Fibroblast of skin of back (primary cell): ENCODE measurements around the gene LRRC72.
"Not testable (repeated sequence)": the region's sequence is repeated elsewhere in the genome, so short reads cannot be mapped to it uniquely, and the experiment has no call there.

ENCODE experiments used
- DNase-seq: peaks from one replicate; pipeline ENCODE4 v3.0.0-alpha.2; 2013

Gene LRRC72

DNA sequence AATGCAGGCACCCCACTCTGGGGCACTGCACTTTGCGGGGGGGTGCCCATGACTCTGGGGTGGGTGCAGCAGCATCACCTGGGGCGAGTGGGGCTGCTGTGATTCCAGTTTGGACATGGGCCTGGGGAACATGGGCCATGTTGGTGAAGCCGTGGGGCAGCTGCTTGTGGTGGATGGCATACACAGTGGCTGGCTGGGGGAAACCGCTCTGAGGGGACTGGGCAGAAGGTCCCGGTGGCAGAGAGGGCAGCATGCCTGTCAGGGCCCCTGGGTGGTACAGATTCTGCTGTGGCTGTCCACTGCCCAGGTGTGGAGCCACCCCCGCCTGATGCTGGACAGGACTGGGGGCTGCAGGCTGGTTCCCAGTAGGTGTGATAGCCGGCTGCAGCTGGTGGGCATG lies 57.2 kb downstream of the LRRC72 start:
- DNase-seq, result no peak

DNA sequence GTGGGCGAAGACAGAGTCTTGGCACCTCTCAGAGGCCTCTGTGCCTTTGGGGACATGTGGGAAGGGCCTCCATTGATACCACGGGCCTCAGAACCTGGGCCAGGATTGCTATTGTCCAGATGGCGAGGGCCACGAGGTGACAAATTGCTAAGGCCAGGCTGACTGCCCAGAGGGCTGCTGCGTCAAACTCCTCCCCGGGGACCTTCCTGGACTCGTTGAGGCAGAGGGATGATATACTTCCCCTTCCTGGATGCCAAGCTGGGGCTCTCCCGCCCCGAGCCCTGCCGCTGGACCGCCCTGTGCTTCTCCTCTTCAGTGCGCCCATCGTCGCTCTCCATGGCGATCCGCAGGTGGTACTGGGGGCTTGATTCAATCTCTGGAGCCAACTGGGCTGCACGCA lies 58.9 kb downstream of the LRRC72 start:
- DNase-seq, result no peak

DNA sequence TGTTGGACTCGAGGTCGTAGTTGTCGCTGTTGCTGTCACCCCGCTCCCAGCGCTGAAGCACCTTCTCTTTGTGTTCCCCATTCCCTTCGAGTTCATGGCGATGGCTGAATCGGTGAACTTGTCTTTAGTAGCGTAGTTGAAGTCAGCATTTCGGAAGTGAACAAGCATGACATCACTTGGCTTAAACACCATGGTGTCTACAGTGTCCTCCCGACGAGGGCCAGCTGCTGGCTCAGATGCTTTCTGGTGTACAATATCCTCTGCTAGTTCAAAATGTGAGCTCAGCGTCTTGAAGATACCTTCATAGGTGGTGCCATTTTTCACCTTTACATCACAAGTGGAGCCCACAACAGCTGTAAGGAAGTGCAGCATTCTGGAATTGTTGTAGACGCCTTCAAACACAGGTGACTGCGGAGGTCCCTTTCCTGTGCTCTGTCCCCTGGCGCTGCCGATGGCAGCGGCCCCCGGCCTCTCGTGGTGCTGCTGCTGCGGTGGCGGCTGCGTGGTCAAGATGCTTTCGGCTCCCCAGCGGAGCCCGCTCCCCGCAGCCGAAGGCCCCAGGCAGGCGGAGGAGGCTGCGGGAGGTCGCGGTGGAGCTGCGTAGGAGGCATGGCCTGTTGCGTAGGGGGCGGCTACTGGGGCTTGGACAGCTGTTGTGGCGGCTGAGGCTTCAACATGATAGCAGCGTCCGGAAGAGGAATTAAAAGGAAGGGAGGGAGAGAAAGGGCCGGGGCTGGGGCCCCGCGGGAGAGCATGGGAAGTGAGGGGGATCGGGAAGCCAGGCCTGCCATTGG lies 59.7 kb downstream of the LRRC72 start:
- DNase-seq, result no peak

DNA sequence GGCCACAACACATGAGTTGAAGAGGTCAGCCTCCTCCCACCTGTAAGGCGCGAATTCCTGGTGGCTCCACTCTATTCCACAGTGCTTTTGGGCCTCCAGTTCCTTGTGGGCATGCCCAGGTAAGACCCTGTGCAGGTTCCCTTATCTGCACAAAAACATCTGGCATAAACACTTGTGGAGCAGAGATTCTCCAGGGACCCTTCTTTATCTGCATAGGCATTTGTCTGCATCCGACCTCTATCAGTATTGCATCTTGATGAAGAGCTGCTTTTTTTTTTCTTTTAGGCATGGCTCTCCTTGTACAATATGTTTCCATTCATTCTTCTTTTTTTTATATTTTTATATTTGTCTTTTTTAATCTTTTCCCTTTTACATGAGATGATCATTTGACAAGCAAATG lies 60.5 kb downstream of the LRRC72 start:
- no peak for DNase-seq

DNA sequence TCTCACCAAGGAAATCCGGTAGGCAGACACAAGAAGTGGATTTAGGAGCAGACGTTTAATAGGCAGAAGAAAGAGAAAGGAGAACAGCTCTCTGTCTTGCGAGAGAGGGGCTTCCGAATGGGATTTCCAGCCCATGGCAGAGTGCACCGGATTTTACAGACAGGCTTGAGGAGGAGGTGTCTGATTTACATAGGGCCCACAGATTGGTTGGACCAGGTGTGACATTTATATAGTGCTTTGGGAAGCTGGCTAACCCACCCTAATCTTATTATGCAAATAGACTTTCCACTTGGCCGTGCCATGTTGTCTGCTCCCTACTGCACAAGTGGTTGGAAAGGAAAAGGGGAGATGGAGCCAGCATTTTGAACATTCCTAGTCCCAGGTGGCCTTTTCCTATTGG lies 61.2 kb downstream of the LRRC72 start:
- no peak for DNase-seq

DNA sequence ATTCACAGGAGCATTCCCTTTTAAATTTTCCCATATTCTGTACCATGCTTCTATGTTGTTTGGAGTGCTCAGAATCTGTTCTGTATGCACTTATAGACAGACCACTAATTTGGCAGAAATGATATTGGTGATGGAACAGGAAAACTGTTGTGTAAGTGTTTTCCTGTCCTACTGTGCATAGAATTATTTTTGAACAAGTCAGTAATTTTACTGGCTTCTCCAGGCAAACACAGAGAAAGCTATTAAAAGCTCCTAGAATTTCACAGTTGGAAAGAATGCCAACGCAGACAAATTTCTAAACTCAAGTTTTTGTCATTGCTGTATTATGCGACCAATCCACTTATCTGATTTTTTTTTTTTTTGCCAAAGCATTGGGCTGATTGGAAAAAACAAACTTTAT lies 63.3 kb downstream of the LRRC72 start:
- DNase-seq, result no peak

DNA sequence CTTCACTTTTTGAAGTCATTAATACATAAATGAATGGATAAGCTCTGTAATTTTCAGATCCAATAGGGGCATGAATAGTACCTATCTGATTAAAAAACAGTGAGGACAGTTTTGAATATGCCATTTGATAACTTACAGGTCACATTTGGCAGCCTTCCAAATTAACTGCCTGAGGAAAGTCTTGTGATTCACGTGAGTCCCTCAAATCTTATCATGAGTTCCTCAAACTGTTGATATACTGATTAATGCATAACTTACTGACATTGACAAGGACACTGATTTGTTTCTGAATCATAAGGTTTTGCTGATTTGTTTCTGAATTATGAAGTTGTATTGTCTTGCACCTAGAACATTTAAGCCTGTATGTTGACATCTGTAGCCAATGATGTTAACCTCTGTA lies 63.8 kb downstream of the LRRC72 start:
- DNase-seq, result no peak

DNA sequence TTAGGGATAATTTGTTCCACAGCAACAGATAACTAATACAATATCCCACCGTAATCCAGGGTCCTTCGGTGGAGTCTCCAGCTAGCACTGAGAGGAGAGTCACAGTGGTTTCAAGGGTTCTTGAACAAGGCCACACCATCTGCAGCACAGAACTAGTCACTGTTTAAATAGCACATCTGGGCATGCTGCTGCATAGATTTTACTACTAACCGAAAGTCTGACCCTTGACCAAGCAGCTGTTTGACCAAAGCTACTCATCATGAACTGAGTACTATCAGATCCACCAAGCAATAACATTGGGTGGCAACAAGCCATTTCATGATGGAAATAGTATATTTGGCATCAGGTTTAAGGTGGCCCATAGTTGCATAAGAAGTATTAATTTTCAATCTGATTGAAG lies 65.8 kb downstream of the LRRC72 start:
- DNase-seq, result no peak

DNA sequence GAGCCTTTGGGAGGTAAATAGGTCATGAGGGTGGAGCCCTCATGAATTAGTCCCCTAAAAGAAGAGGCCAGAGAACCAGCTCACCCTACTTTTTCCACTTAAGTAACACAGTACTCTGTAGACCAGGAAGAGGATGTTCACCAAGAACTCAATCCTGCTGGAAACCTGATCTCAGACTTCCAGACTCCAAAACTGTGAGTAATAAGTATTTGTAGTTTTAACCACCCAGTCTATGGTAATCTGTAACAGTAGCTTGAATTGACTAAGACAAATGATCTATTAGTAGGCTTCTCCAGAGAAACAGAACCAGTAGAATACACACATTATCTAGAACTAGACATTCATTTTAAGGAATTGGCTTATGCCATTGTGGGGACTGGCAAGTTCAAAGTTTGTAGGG lies 67.4 kb downstream of the LRRC72 start:
- DNase-seq, result peak; percentile 76

DNA sequence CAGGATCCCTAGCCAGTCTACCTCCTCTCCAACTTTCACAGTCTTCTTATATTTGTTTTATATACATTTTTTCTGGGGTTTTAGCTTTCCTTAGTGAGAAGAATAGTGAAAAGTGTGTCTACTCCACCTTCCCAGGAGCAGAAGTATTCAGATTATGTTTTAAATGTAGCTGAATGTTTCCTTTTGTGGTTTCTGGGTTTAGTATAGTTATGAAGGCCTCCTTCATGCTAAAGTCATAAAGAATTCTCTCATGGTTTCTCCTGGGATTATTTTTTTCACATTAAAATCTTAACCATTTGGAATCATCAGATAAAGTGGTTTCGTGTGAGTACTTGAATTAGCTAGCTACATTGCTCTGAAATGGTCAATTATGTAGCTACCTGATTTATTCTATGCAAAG lies 68.1 kb downstream of the LRRC72 start:
- DNase-seq, result peak; percentile 65

DNA sequence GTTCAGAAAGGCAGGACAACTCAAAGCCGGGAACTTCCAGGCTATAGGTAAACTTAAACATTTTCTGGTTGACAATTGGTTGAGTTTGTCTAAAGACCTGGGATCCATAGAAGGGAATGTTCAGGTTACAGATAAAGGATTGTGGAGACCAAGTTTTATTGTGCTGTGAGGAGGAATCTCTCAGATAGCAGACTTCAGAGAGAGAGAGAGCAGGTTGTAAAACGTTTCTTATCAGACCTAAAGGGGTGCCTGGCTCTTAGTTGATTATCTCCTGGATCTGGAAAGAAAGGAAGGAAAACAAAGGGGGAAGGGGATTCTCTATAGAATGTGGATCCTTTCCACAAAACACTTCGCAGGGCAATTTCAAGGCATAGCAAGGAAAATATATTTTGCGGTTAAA lies 69.0 kb downstream of the LRRC72 start:
- DNase-seq, result not testable (repeated sequence)

DNA sequence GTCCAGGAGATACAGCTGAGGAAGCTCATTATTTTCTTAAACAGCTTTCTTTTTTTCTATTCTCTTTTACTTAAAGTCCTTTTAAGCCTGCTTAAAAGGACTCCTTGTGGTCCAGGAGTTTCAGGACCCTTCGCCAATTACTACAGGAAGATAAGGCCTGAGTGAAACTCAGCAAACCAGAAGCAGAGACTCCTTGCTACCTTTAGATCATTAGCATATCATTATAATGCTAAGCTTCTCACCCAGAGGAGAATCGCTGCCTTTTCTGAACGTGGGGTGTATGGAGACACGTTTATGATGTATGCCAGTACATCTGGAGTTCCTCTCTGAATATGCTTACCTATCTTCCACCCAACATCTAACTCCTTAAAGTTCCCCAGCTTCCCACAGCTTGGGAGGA lies 71.4 kb downstream of the LRRC72 start:
- no peak for DNase-seq

DNA sequence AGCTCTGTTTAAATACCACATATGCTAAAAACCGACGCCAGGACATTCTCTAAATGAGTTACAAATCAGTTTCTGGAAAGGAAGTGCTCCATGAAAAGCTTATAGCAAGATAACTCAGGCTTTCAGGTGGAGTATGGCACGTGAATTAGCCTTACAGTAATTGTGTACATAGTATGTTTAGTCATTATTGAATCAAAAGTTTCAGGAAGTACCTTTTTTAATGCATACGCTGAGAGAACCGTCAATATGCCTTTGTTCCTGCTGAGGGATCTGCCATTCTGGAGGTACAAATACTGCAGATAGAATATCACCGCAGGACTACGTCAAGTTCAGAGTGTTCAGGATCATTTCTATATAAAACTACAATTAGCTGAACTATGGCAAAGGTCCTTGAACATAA lies 73.2 kb downstream of the LRRC72 start:
- no peak for DNase-seq

DNA sequence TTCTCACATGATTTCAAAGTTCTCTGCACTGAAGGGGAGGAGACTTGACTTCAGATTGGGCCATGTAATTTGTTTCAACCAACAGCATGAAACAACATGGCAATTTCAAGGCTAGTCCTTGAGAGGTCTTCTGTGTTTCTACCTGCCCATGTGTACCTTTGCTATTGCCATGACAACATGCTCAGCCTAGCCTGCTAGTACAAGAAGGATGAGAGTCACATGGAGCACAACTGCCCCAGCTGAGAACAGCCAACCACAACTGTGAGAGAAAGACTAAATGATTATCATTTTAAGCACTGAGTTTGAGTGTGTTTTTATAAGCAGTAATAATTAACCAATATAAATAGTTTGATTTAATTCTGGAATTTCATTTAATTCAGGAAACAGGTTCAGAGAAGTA lies 77.0 kb downstream of the LRRC72 start:
- no peak for DNase-seq

DNA sequence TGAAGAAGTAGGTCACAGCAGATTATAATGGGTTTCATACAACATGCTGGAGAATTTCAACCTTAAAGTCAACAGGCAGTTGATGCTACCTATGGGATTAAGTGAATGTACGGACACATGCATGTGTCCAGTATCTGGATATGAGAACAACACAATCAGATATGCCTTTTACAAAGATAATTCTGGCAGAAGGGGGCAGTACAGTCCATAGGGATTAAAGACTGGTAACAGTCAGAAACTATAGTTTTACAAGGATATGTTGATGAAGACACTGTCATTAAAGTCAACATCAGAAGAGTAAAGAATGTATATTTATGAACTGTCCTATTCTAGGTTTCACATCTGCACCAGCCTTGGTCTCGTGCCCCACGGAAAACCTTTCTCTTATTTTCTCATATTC lies 77.4 kb downstream of the LRRC72 start:
- DNase-seq, result no peak

DNA sequence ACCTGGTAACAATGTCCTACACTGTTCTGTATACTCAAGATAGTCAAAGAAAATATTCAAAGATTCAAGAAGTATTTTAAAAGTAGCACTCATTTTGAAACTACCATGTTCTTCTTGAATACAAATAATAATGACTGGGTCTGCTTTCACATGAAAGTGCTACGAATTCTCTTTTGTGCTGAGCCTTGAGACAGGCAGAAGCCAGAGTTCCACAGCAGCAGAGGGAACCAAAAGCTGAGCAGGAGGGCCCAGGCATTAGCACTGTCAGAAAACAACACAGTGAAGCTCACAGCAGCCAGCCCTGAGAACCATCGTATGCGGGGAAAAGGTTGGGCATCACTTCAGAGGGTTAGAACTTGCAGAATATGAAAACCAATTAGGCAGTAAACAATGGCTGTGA lies 80.1 kb downstream of the LRRC72 start:
- no peak for DNase-seq

DNA sequence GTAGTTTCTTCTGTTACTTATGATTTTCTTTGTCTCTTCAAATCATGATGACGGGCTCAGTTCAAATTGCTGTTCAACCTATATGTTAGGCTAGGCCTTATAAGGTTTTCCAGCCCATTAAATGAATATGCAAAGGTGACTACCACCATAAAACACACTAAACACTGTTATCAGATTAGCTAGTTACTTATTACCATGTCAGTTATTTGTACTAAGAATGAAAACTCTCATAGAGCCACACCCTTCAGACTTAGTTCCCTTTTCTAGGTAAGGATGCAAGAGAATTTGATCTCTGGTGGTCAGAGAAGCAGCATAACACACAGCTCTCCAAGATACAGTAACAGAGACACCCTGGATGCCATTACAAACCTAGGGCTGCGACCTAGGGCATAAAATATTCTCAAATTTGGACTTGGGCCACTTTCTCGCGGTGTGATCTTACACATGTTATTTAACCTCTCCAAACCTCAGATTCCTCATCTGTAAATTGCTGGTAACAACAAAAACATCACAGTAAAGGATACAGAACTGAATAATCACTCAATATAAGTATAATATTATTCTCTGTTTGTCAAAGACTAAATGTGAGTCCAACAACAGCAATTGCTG lies 83.3 kb downstream of the LRRC72 start:
- DNase-seq, result peak; percentile 8

DNA sequence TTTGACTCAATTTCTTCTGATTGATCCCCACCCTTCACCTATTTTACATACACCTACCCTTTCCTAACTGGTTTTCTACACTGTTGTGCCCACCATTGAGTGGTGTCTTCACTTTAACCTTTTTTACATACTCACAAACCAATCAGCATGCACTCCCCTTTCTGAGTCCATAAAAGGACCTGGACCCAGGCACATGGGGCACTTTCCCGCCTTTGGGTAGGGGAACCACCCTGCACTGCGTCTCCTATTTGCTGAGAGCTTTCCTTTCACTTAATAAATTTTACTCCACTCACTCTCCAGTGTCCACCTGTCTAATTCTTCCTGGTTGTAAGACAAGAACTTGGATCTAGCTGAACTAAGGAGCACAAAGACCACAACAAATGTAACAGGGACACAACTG lies 85.1 kb downstream of the LRRC72 start:
- no peak for DNase-seq

DNA sequence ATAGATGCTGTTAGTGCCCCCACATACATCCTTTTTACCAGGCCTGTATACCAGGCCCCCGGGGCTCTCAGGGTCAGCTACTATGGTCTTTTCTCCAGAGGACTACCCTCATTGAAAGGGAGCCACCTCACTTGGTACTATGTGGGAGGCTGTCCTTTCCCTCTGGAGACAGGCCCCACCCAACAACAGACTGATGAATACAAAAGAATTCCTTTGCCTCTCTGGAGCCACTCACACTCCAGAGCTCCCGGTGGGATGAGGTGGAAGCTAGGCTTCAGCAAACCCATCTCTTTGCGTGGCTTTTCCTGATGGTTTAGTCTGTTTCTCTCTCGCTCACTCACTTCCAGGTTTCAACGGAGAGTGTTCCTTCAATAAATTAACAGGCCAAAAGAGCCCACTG lies 88.6 kb downstream of the LRRC72 start:
- DNase-seq, result no peak

DNA sequence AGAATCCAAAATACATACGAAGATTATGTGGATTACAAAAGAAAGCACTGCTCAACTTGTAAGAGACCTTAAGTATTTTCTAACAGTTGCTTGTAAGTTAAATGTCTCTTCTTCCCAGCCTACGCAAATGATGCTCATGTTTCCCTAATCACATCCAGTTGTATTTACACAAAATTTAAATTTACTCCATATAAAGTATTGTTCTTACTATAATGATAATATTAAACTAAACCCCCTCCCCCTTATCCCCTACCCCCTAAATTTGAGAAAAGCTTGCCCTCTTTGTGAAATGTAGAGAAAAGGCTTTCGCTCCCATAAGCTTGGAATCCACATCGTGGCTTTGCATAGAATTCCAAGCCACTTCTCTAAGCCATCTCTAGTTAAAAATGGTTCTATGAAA lies 89.5 kb downstream of the LRRC72 start:
- DNase-seq, result no peak

DNA sequence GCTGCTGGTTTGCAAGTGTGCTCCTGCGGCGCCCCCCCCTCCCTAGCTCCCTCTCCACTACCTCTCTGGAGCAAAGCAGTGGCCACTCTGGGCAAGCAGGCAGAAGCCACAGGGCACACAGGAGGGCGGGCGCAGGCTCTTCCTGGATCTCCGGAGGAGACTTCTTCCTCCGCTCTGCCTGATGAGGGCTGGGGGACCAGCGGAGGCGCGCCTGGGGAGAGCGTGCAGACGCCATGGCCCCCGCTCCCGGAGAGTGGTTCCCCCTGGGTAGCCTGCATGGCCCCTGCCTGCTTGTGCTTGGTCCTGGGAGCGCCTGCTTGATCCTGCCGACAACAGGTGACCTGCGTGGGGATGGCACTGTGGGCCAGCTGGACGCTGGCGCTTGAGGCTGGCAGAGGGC lies 89.9 kb downstream of the LRRC72 start:
- DNase-seq, result no peak

DNA sequence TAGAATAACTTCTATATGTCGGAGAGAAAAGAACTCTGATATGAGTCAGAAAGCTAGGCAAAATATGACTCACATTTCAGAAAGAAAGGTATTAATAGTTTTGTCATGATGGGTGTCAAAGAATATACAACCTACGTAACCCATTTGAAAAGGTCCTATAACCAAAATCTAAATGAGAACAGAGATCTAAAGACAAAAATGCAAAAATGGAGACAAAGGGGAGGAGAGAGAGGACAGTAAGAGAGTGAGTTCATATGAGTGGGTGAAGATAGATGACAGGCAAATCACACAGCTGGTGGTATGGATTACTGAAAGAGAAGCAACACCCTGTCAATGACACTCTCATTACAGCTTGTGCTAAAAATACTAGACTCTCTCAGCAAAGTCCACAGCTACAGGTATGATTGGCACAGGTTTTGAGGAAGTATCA lies 93.4 kb downstream of the LRRC72 start:
- DNase-seq, result no peak

DNA sequence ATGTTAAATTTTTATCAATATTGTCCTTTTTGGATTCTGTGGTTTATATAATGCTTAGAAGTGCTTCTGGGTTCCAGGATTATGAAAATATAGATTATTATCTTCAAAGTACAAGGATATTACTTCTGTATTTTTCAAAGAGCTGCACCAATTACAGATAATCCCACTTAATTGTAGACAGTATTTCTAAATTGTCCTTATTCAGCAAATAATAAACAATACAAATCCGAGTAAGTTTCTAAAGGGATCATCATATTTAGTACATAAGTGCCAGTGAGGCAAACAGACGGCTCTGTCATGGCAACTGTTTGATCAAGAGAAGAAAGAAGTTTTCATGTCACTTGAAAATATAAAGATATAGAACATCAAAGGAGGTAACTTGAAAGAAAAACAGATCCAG lies 99.8 kb downstream of the LRRC72 start:
- no peak for DNase-seq

DNA sequence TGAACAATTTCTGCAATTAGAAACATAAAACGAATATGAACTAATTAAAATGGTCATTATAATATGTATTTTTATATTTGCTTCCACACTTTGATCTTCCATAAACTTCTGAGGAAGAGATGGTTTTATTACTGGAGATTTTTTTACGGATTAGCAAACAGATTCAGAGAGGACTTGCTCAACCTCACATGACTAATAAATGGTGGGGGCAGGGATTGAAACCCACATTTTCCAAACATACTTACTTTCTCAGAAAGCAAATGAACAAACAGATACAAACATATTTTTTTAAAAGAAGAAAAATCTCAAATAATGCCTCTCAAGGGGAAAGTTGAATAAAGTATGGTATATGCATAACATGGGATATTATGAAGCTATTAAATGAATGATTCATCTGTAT lies 100.6 kb downstream of the LRRC72 start:
- no peak for DNase-seq

DNA sequence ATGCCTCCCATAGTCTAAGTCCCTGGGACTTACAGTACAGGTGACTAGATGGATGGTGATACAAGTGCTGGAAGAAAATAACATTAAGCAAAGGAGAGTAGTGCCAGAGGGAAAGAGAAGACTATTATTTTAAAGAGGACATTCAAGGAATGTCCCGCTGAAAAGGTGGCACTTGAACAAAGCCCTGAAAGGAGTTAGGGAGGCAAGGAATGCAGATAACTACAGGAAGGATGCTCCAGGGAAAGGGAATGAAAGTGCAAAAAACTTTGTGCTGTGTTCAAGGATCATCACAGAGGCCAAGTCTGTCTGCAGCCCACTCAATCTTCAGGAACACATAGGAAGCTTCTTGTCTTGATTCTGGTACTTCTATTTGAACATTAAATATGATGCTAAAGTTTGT lies 104.0 kb downstream of the LRRC72 start:
- no peak for DNase-seq
